OCI-LY3 (cell line): Measurements from ENCODE around the gene FNBP1.
"Not testable (repeated sequence)": the region's sequence is repeated elsewhere in the genome, so short reads cannot be mapped to it uniquely, and the experiment has no call there.

ENCODE experiments used
- H2AFZ ChIP-seq: fragments of 200-600, 300-600 bp; shearing (Covaris generic); 2 replicates; pipeline ENCODE4 v1.6.0; 2014; ENCODE audit warnings: antibody characterized with exemption, low read depth, low read length
- H3K27ac ChIP-seq: fragments of 200-600, 300-600 bp; sonication (generic); 2 replicates; pipeline ENCODE4 v1.5.1; 2014; ENCODE audit warnings: mild to moderate bottlenecking, low read length, moderate library complexity, mixed read lengths
- H3K27me3 ChIP-seq: fragments of 200-600, 300-600 bp; sonication (generic); 2 replicates; pipeline ENCODE4 v1.6.1; 2014; ENCODE audit warnings: low read depth, low read length, mixed read lengths
- H3K36me3 ChIP-seq: fragments of 200-600, 300-600 bp; sonication (generic); replicated peaks from 2 replicates; pipeline ENCODE3; 2014; ENCODE audit warnings: low read depth, low read length, mixed read lengths
- H3K4me1 ChIP-seq: fragments of 300-600, 200-600 bp; sonication (generic); 2 replicates; pipeline ENCODE4 v1.6.1; 2014; ENCODE audit warnings: low read length, mixed read lengths
- H3K4me2 ChIP-seq: fragments of 200-600, 300-600 bp; sonication (generic); 2 replicates; pipeline ENCODE4 v1.6.1; 2014; ENCODE audit warnings: low read length, mixed read lengths
- H3K4me3 ChIP-seq: fragments of 300-600, 200-600 bp; sonication (generic); 2 replicates; pipeline ENCODE4 v1.5.1; 2014; ENCODE audit warnings: antibody characterized with exemption, mild to moderate bottlenecking, low read length, moderate library complexity
- H3K79me2 ChIP-seq: fragments of 300-600, 200-600 bp; shearing (Covaris generic); 2 replicates; pipeline ENCODE4 v1.6.1; 2014; ENCODE audit warnings: mild to moderate bottlenecking, low read length, mixed read lengths
- H3K9ac ChIP-seq: fragments of 300-600, 200-600 bp; shearing (Covaris generic); 2 replicates; pipeline ENCODE4 v1.6.0; 2014; ENCODE audit warnings: mild to moderate bottlenecking, low read length, moderate library complexity
- H3K9me3 ChIP-seq: fragments of 200-600, 300-600 bp; shearing (Covaris generic); 2 replicates; pipeline ENCODE4 v1.6.1; 2014; ENCODE audit warnings: low read length, mixed read lengths; ENCODE audit not compliant: insufficient read depth
- H4K20me1 ChIP-seq: fragments of 200-600, 300-600 bp; sonication (generic); 2 replicates; pipeline ENCODE4 v1.6.1; 2016; ENCODE audit warnings: low read length, mixed read lengths; ENCODE audit not compliant: insufficient read depth
- CTCF ChIP-seq: fragments of 200-600, 300-600 bp; sonication (generic); IDR thresholded peaks from 2 replicates; pipeline ENCODE4 v1.5.1; 2014; ENCODE audit warnings: antibody characterized with exemption, low read length, low read depth
- EZH2phosphoT487 ChIP-seq: fragments of 200-600 bp; shearing (Covaris generic); IDR thresholded peaks from 2 replicates; pipeline ENCODE4 v1.6.1; 2018; ENCODE audit warnings: antibody characterized with exemption, mixed run types, low read depth

The FNBP1 gene

GRCh38 chr9:130021123-130021522, 21.9 kb downstream of the FNBP1 start:
- TF ChIP-seq EZH2phosphoT487: no peak
- TF ChIP-seq CTCF: no peak
- no peaks in the 10 kb centered on the region for H3K9me3 ChIP-seq
- H3K36me3 ChIP-seq: peaks cover 53% of the 10 kb centered on the region
- peaks cover 99% of the 10 kb centered on the region for H3K79me2 ChIP-seq
- H4K20me1 ChIP-seq: peaks cover 61% of the 10 kb centered on the region
- H3K27ac ChIP-seq: peak overlapping the region; percentile 99
- no peak overlapping the region for H2AFZ ChIP-seq
- H3K4me1 ChIP-seq: peaks cover 86% of the 10 kb centered on the region
- no peaks in the 10 kb centered on the region for H3K27me3 ChIP-seq
- H3K9ac ChIP-seq: peak overlapping the region; percentile 82
- peak overlapping the region; percentile 69 for H3K4me3 ChIP-seq
- H3K4me2 ChIP-seq: peak overlapping the region; percentile 84

GRCh38 chr9:130020618-130021017, 22.4 kb downstream of the FNBP1 start:
- Histone ChIP-seq H4K20me1 (peaks cover 61% of the 10 kb centered on the region), H3K4me3 (peak overlapping the region; percentile 69)

GRCh38 chr9:130018265-130018664, 24.7 kb downstream of the FNBP1 start:
- peaks cover 79% of the 10 kb centered on the region for H4K20me1 ChIP-seq
- H3K4me2 ChIP-seq: peak overlapping the region; percentile 8; the same call in 1 of the 2 replicates
- H3K27ac ChIP-seq: peak overlapping the region; percentile 16; the same call in 1 of the 2 replicates
- no peaks in the 10 kb centered on the region for H3K9me3 ChIP-seq
- H3K4me1 ChIP-seq: peaks cover 64% of the 10 kb centered on the region
- H3K27me3 ChIP-seq: no peaks in the 10 kb centered on the region
- peaks cover 99% of the 10 kb centered on the region for H3K79me2 ChIP-seq
- TF ChIP-seq CTCF (no peak), EZH2phosphoT487 (no peak)
- H2AFZ ChIP-seq: no peak overlapping the region
- H3K4me3 ChIP-seq: 0 out of 2 replicates have a peak overlapping the region, but pooled peaks have one; percentile 8
- peaks cover 75% of the 10 kb centered on the region for H3K36me3 ChIP-seq
- H3K9ac ChIP-seq: no peak overlapping the region; the same call in 1 of the 2 replicates

More at GRCh38 chr9:130020618-130021017, 22.4 kb downstream of the FNBP1 start:
- H3K9ac ChIP-seq: peak overlapping the region; percentile 82
- H3K79me2 ChIP-seq: peaks cover 99% of the 10 kb centered on the region
- H3K36me3 ChIP-seq: peaks cover 58% of the 10 kb centered on the region
- H3K4me1 ChIP-seq: peaks cover 81% of the 10 kb centered on the region
- no peaks in the 10 kb centered on the region for H3K27me3 ChIP-seq
- TF ChIP-seq CTCF (no peak), EZH2phosphoT487 (no peak)
- no peaks in the 10 kb centered on the region for H3K9me3 ChIP-seq
- H3K4me2 ChIP-seq: peak overlapping the region; percentile 84
- H3K27ac ChIP-seq: peak overlapping the region; percentile 99
- H2AFZ ChIP-seq: no peak overlapping the region

- not testable (repeated sequence) for H3K4me3 ChIP-seq, H3K4me2 ChIP-seq, H3K9ac ChIP-seq, H3K9me3 ChIP-seq, H3K27me3 ChIP-seq, H2AFZ ChIP-seq
- peaks cover 61% of the 10 kb centered on the region for H3K4me1 ChIP-seq
- peaks cover 80% of the 10 kb centered on the region for H3K36me3 ChIP-seq
- H3K79me2 ChIP-seq: peaks cover 100% of the 10 kb centered on the region
- peaks cover 86% of the 10 kb centered on the region for H4K20me1 ChIP-seq
- peak overlapping the region; percentile 33; the same call in 1 of the 2 replicates for H3K27ac ChIP-seq
Measured at GRCh38 chr9:130017510-130017909, 25.5 kb downstream of the FNBP1 start.
